ENCODE data around the gene AQP5. TPM values are rescaled to one million over a fixed set of nuclear protein-coding genes. Genes with fewer than 3 reads are reported as not detected.

AQP5 gene
- total and polyA plus RNA-seq, 2 experiments from 2014 or later = not detected

- no peaks in the 10 kb centered on the region for H3K79me2 ChIP-seq (ENCODE audit: insufficient read depth)
- no peaks in the 10 kb centered on the region for H3K27me3 ChIP-seq (replicated peaks; ENCODE audit: insufficient read depth)
- DNase-seq = no peak
- H3K36me3 ChIP-seq (ENCODE audit: low read depth) = no peaks in the 10 kb centered on the region
- no peaks in the 10 kb centered on the region for H3F3A ChIP-seq (ENCODE audit: insufficient read depth)
- in situ Hi-C loops (cut with MboI) = no loop called here
- 88 to 100% methylated on average over 1 of the region's 1 CpG for WGBS, 2 experiments (ENCODE audit: low coverage in 1 of 2, low lambda C conversion rate in 2 of 2, missing lambda C conversion rate in 2 of 2)
- H4K20me1 ChIP-seq (ENCODE audit: insufficient read depth) = no peaks in the 10 kb centered on the region
- H2AFZ ChIP-seq = no peak overlapping the region
- H3K4me3 ChIP-seq = no peak overlapping the region
- no peaks in the 10 kb centered on the region for H3K9me2 ChIP-seq (ENCODE audit: insufficient read depth)
- no peaks in the 10 kb centered on the region for H3K9me3 ChIP-seq (ENCODE audit: low read depth)
- H3K27ac ChIP-seq = no peak overlapping the region
- H3K9ac ChIP-seq = no peak overlapping the region
- no peaks in the 10 kb centered on the region for H3K4me1 ChIP-seq (ENCODE audit: insufficient read depth)
- TF ChIP-seq EZH2 (IDR thresholded peaks at IDR 0.05; ENCODE audit: insufficient read depth, poor library complexity, severe bottlenecking) = no peak
- TF ChIP-seq EZH2phosphoT487 (IDR thresholded peaks at IDR 0.05; ENCODE audit: insufficient read depth, low read depth) = no peak
- H3K4me2 ChIP-seq (ENCODE audit: unreplicated experiment) = no peak overlapping the region
These were observed 22.0 kb upstream of the AQP5 start for GRCh38 chr12:49939707-49940106.

GRCh38 chr12:49941556-49942511 is 19.8 kb upstream of the AQP5 start:
- WGBS, 2 experiments (ENCODE audit: low coverage in 1 of 2, low lambda C conversion rate in 2 of 2, missing lambda C conversion rate in 2 of 2) = 74 to 84% methylated on average over 12 to 13 of the region's 13 CpGs
- Histone ChIP-seq H3K79me2 (ENCODE audit: insufficient read depth) (no peaks in the 10 kb centered on the region), H3K4me2 (ENCODE audit: unreplicated experiment) (no peak overlapping the region), H2AFZ (no peak overlapping the region), H3K27me3 (replicated peaks; ENCODE audit: insufficient read depth) (no peaks in the 10 kb centered on the region), H3K9ac (no peak overlapping the region), H3K27ac (no peak overlapping the region), H3K4me1 (ENCODE audit: insufficient read depth) (no peaks in the 10 kb centered on the region), H4K20me1 (ENCODE audit: insufficient read depth) (no peaks in the 10 kb centered on the region), H3K36me3 (ENCODE audit: low read depth) (no peaks in the 10 kb centered on the region), H3K9me2 (ENCODE audit: insufficient read depth) (no peaks in the 10 kb centered on the region), H3F3A (ENCODE audit: insufficient read depth) (no peaks in the 10 kb centered on the region), H3K9me3 (ENCODE audit: low read depth) (no peaks in the 10 kb centered on the region), H3K4me3 (no peak overlapping the region)
- no peak for DNase-seq
- in situ Hi-C loops (cut with MboI) = no loop called here
- TF ChIP-seq EZH2 (IDR thresholded peaks at IDR 0.05; ENCODE audit: insufficient read depth, poor library complexity, severe bottlenecking) = no peak
- TF ChIP-seq EZH2phosphoT487 (IDR thresholded peaks at IDR 0.05; ENCODE audit: insufficient read depth, low read depth) = no peak

GRCh38 chr12:49942512-49942893 is 19.2 kb upstream of the AQP5 start:
- Histone ChIP-seq H3K36me3 (ENCODE audit: low read depth) (no peaks in the 10 kb centered on the region), H3K4me1 (ENCODE audit: insufficient read depth) (no peaks in the 10 kb centered on the region), H3F3A (ENCODE audit: insufficient read depth) (no peaks in the 10 kb centered on the region), H3K27ac (no peak overlapping the region), H3K27me3 (replicated peaks; ENCODE audit: insufficient read depth) (no peaks in the 10 kb centered on the region), H2AFZ (no peak overlapping the region), H4K20me1 (ENCODE audit: insufficient read depth) (no peaks in the 10 kb centered on the region), H3K9me3 (ENCODE audit: low read depth) (no peaks in the 10 kb centered on the region), H3K9me2 (ENCODE audit: insufficient read depth) (no peaks in the 10 kb centered on the region), H3K4me2 (ENCODE audit: unreplicated experiment) (no peak overlapping the region), H3K79me2 (ENCODE audit: insufficient read depth) (no peaks in the 10 kb centered on the region), H3K9ac (no peak overlapping the region), H3K4me3 (no peak overlapping the region)
- 88 to 94% methylated on average over 3 of the region's 3 CpGs for WGBS, 2 experiments (ENCODE audit: low coverage in 1 of 2, low lambda C conversion rate in 2 of 2, missing lambda C conversion rate in 2 of 2)
- in situ Hi-C loops (cut with MboI) = no loop called here
- no peak for DNase-seq
- no peak for TF ChIP-seq EZH2 (IDR thresholded peaks at IDR 0.05; ENCODE audit: insufficient read depth, poor library complexity, severe bottlenecking)
- TF ChIP-seq EZH2phosphoT487 (IDR thresholded peaks at IDR 0.05; ENCODE audit: insufficient read depth, low read depth) = no peak

DNA sequence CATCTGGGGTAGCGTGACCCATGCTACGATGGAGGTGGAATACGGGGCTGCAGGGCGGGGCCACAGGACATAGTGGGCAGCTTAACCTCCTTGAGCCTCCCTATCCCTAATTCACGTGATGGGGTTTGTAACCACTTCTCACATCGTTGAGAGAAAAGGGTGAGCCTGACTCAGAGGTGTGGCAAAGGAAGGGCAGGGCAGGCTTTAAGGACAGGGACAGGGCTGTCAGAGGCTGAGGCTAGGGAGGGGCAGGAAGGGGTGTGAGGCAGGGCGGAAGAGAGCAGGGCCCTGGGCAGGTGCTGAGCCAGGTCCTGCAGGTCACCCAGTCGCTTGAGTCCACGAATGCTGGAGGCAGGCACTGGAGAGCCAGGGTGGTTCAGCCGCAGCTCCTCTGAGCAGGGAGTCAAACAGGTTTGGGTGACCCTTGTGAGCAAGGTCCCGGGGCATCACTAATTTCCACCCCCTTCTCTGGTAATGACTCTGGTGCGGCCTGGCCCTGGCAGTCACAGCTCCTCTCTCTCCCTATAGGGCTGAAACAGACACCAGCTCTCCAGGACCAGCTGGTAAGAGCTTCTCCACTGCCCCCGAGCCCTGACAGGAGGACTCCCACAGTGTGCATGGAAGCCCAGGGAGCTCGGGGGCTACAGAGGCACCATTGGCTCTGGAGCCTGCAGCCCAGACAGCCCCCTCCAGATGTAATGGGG is 18.6 kb upstream of the AQP5 start:
- no peak overlapping the region for H2AFZ ChIP-seq
- no peaks in the 10 kb centered on the region for H3K9me2 ChIP-seq (ENCODE audit: insufficient read depth)
- no peaks in the 10 kb centered on the region for H3F3A ChIP-seq (ENCODE audit: insufficient read depth)
- in situ Hi-C loops (cut with MboI) = no loop called here
- no peak for TF ChIP-seq EZH2phosphoT487 (IDR thresholded peaks at IDR 0.05; ENCODE audit: insufficient read depth, low read depth)
- no peak for TF ChIP-seq EZH2 (IDR thresholded peaks at IDR 0.05; ENCODE audit: insufficient read depth, poor library complexity, severe bottlenecking)
- 92 to 95% methylated on average over 14 of the region's 14 CpGs for WGBS, 2 experiments (ENCODE audit: low coverage in 1 of 2, low lambda C conversion rate in 2 of 2, missing lambda C conversion rate in 2 of 2)
- no peaks in the 10 kb centered on the region for H4K20me1 ChIP-seq (ENCODE audit: insufficient read depth)
- H3K27ac ChIP-seq = no peak overlapping the region
- no peaks in the 10 kb centered on the region for H3K27me3 ChIP-seq (replicated peaks; ENCODE audit: insufficient read depth)
- no peaks in the 10 kb centered on the region for H3K36me3 ChIP-seq (ENCODE audit: low read depth)
- H3K4me1 ChIP-seq (ENCODE audit: insufficient read depth) = no peaks in the 10 kb centered on the region
- H3K4me2 ChIP-seq (ENCODE audit: unreplicated experiment) = no peak overlapping the region
- no peaks in the 10 kb centered on the region for H3K79me2 ChIP-seq (ENCODE audit: insufficient read depth)
- H3K9ac ChIP-seq = no peak overlapping the region
- no peak for DNase-seq
- no peaks in the 10 kb centered on the region for H3K9me3 ChIP-seq (ENCODE audit: low read depth)
- no peak overlapping the region for H3K4me3 ChIP-seq

Measured in GM23248 (cell line).